ENCODE results near the gene MECP2.

The MECP2 gene

DNA sequence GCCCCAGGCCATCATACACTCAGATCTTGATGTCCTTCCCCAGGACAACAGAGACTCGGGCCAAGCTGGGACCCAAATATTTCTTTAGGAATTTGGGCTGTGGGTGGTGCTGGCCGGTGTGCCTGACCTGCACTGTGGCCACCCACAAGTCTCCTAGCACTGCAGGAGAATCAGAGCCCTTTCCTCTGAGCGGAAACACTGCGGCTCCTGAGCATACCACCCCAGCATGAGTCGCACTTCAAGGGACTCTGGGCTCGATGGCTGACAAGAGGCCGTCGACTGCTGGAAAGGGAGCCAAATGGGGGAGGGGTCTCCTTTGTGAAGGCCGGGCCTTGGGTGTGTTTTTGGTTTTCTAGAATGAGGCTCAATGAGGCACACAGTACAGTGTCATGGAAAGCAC, 64.9 kb downstream of the MECP2 start:
- DNase-seq (ENCODE audit: low spot score), result no peak

DNA sequence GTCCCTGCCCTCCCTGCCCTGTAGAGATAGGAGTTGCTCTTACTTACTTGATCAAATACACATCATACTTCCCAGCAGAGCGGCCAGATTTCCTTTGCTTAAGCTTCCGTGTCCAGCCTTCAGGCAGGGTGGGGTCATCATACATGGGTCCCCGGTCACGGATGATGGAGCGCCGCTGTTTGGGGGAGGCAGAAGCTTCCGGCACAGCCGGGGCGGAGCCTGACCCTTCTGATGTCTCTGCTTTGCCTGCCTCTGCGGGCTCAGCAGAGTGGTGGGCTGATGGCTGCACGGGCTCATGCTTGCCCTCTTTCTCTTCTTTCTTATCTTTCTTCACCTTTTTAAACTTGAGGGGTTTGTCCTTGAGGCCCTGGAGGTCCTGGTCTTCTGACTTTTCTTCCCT, 65.4 kb downstream of the MECP2 start:
- no peak for DNase-seq (ENCODE audit: low spot score)

- no peak for DNase-seq (ENCODE audit: low spot score)
Observed at GRCh38 chrX:154030715-154031305, 66.7 kb downstream of the MECP2 start.

GRCh38 chrX:154030266-154030665, 67.3 kb downstream of the MECP2 start:
- no peak for DNase-seq (ENCODE audit: low spot score)

GRCh38 chrX:154029439-154029838, 68.1 kb downstream of the MECP2 start:
- DNase-seq (ENCODE audit: low spot score), result no peak

DNA sequence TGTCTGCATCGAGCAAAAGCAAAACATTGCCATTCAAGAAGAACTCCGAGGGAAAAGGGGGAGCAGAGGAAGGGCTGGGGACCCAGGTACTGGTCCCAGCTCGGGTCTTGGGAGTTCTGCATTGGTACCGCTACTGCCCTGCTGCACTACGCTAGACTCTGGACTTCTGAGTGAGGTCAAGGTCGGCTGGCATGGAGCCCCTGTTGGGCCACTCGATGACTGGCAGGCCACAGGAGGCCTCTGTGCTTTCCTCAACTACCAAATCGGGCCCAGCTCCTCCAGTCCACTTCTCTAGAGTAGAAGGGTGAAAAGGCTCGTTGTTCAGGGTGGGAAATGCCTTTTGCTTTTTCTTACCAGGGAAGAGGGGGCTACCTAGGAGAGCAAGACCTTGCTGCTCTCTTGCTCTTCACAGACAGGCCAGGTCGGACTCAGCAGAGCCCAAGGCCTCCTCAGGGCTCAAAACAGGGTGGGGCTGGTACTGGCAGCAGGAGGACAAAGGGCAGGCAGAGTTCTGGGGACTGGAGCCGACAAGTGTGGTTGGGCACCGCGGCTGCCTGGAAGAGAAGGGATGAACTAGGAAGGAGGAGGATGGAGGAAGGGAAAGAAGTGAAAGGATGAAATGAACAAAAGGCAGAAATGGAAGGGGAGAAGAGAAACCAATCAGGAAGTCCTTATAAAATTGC, 68.9 kb downstream of the MECP2 start:
- DNase-seq (ENCODE audit: low spot score), result no peak

GRCh38 chrX:154027986-154028385, 69.5 kb downstream of the MECP2 start:
- DNase-seq (ENCODE audit: low spot score), result no peak

GRCh38 chrX:154027022-154027402, 70.5 kb downstream of the MECP2 start:
- no peak for DNase-seq (ENCODE audit: low spot score)

- no peak for DNase-seq (ENCODE audit: low spot score)
Observed at GRCh38 chrX:154026136-154027021, 71.1 kb downstream of the MECP2 start.

DNA sequence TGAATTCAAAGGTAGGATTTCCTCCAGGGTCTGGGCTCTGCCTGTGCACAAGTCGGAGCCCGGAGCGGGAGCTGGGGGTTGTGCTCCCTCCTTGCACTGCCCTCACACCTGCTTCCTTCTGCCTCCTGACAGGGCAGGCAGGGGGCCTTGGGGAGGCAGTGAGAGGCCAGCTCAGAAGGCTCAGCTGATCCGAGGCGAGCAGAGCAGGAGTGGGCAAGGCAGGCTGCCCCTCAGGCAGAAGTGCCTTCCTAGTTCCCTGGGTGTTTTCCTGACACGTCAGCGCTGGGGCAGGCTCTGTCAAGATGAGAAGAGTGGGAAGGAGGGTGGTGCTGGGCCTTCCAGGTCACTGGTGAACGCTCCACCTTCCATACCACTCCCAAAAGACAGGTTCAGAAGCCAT, 72.3 kb downstream of the MECP2 start:
- no peak for DNase-seq (ENCODE audit: low spot score)

DNA sequence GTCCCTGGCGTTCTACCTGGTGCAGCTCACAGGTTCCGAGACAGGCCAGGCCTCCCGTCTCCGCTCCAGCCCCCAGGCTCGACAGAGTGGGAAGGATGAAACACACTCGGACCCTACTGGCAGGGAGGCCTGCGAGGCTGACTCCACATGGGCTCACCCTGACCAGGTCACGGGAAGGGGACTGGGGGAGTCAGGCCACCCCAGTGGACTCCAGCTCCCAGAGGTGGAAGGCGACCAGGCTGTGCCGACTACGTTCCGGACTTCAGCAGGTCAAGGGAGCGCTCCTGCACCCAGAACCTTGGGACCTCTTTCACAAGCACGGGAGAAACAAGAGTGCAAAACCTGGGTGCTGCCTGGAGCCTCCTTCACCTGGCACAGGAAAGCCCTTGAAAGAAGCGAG, 73.2 kb downstream of the MECP2 start:
- no peak for DNase-seq (ENCODE audit: low spot score)

- no peak for DNase-seq (ENCODE audit: low spot score)
Observed at GRCh38 chrX:154023276-154024000, 74.1 kb downstream of the MECP2 start.

DNA sequence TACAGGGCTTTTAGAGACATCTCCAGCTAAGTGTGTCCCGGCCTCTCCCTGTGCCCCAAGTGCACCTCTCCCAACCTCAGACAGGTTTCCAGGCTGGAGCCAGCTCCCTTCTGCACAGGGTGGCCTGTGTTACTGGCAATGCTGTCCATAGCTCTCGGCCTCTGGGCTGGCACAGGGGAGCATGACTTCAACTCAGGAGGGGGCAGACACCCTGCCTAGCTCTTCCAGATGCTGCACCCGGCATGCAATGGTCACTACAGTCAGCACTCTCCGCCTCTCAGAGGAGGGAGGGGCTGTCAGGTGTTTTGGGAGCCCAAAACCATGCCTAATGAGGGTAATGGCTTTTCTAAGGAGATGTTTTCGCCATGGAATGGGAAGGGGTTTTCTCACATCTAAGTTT, 75.4 kb downstream of the MECP2 start:
- no peak for DNase-seq (ENCODE audit: low spot score)

DNA sequence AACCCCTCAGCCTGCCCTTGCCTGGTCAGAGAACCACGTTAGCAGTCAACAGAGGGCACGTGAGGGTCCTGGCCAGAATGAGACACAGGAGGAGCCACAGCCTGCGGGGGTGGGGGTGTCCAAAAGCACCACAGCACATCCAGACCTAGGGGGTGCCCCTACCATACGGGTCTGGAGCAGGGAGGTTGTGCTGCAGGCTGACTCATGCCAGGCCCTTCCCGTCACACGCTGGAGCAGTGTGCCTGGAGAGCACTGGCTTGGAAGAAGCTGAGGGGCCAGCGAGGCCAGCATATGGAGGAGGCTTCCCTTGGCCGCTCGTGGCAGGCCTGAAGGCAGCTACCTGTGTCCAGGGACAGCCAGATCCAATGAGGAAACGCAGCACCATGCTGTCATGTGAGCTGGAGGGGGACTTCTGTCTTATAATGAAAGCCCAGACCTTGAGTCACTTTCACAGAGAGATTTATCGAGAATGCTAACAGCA, 76.3 kb downstream of the MECP2 start:
- peak; percentile 20 for DNase-seq (ENCODE audit: low spot score)

GRCh38 chrX:154020536-154021115, 76.9 kb downstream of the MECP2 start:
- peak; percentile 17 for DNase-seq (ENCODE audit: low spot score)

GRCh38 chrX:154019633-154020528, 77.6 kb downstream of the MECP2 start, which contains the start of gene IRAK1:
IRAK1 (minus strand) TSS chrX:154019902; CDS start chrX:154019812, 90 bp downstream.
- DNase-seq (ENCODE audit: low spot score), result peak; percentile 47

- DNase-seq (ENCODE audit: low spot score), result peak; percentile 15
Observed at GRCh38 chrX:154019061-154019621, 78.4 kb downstream of the MECP2 start.

DNA sequence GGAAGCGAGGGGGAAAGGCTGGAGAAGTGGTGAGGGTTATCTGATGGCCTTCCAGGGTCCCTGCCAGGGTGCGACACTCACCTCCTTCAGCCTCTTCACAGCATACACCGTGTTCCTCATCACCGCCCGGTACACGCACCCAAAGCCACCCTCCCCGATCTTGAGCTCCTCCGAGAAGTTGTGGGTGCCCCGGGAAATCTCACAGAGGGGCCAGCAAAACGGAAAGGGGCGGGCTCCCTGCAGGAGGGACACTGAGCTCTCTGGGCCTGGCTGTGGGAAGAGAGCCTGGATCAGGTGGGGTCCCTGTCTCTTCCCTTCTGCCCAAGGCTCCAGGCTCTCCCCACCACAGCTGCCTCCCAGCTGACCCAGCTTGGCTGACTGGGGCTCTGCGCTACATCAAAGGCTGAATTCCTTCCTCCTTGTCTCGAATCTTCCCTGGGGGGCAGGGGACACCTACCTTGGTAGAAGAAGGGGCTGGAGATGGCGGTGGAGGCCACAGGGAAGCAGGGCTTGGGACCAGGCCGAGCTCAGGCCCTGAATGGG, 78.9 kb downstream of the MECP2 start:
- no peak for DNase-seq (ENCODE audit: low spot score)

DNA sequence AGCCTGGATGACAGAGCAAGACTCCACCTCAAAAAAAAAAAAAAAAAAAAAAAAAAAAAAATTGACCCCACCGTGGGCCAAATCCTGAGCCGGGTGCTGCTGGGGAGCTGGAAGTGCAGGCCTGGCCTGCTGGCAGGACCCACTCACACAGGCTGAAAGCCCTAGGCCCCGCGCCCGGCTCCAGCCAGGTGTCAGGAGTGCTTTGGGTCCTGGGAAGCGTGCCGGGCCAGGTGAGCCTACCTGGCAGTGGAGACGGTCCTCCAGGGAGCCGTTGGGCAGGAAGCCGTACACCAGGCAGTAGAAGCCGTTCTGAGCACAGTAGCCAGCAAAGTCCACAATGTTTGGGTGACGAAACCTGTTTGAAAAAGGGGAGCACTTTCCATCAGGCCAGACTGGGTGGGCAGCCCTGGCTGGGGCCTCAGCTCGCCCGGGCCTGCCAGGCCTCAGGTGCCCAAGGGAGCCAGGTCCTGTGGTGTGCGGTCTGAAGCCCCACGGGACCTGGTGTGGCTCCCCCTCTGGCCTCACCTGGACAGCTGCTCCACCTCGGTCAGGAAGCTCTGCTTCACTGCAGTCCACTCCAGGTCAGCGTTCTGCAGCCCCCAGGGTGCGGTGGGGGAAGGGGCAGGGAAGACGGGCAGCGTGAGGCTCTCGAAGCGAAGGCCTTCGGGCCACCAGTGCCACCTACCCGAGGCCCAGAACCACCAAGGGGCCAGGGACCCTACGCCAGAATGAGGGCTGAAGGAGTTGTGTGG, 79.6 kb downstream of the MECP2 start:
- no peak for DNase-seq (ENCODE audit: low spot score)

All from activated CD4-positive, alpha-beta T cell treated with anti-CD3 and anti-CD28 coated beads, Interleukin-2, Interleukin-4, amounts not matched to agents 100 ng/mL and 50 ng/mL, durations not matched to agents 16 hours and 8 hours (primary cell).